Suprapubic skin (tissue), 4 donors: ENCODE data around the gene MBD6. TPM values are rescaled to one million over a fixed set of nuclear protein-coding genes. Genes with fewer than 3 reads are reported as not detected.

Experiments used
- DNase-seq, 2 donors: peaks; one replicate each; pipeline ENCODE4 v3.0.0-alpha.2; 2019; ENCODE audit warnings: low spot score in 2 of 2
- H3K27ac ChIP-seq: fragments of 200-600 bp; sonication (generic); one replicate; pipeline ENCODE4 v1.5.1; 2019
- H3K27me3 ChIP-seq: fragments of 200-600 bp; sonication (generic); one replicate; pipeline ENCODE4 v1.5.1; 2019
- H3K36me3 ChIP-seq: fragments of 200-600 bp; sonication (generic); one replicate; pipeline ENCODE4 v1.5.1; 2019
- H3K4me1 ChIP-seq: fragments of 200-600 bp; sonication (generic); one replicate; pipeline ENCODE4 v1.5.1; 2019
- H3K4me3 ChIP-seq: fragments of 200-600 bp; sonication (generic); one replicate; pipeline ENCODE4 v1.5.1; 2019; ENCODE audit warnings: mild to moderate bottlenecking
- H3K9me3 ChIP-seq: fragments of 200-600 bp; sonication (generic); one replicate; pipeline ENCODE4 v1.5.1; 2019
- EP300 ChIP-seq: sonication (generic); formaldehyde crosslinking; IDR thresholded peaks from one replicate; pipeline ENCODE4 v1.6.1; 2017; ENCODE audit warnings: antibody characterized with exemption
- POLR2A ChIP-seq, 2 donors: fragments of 450-650 bp; IDR thresholded peaks; one replicate each; pipeline ENCODE4 v1.6.1; 2017; ENCODE audit warnings: antibody characterized with exemption in 2 of 2, mild to moderate bottlenecking in 2 of 2, moderate library complexity in 2 of 2
- POLR2AphosphoS5 ChIP-seq, 3 donors: sonication (generic); formaldehyde crosslinking; IDR thresholded peaks; one replicate each; pipeline ENCODE4 v1.6.1; 2017; ENCODE audit warnings: antibody characterized with exemption in 3 of 3
- WGBS: methylation state at CpG from one replicate; pipeline ENCODE4 v1.1.5; 2018; 5-methylcytosine and 5-hydroxymethylcytosine counted together
- total RNA-seq, 4 donors: library from RNA; depleted of rRNA; stranded (reverse); fragments of >200 nt; gene quantifications; one replicate each; pipeline ENCODE4 v1.1.0, GENCODE V29; 2016
- TF ChIP-seq, protein P1 (sequence below), 2 donors: fragments of 200-600 bp in 1 of 2; fragments of 450-650 bp in 1 of 2; sonication (generic) in 1 of 2; IDR thresholded peaks; one replicate each; pipeline ENCODE4 v1.5.1; 2016 to 2019; ENCODE audit warnings: antibody characterized with exemption in 2 of 2, mild to moderate bottlenecking in 1 of 2, moderate library complexity in 1 of 2

MBD6 gene
- total RNA-seq, 4 donors from 2014 or later = 24.4 to 92.9 (median 36.8) TPM

DNA sequence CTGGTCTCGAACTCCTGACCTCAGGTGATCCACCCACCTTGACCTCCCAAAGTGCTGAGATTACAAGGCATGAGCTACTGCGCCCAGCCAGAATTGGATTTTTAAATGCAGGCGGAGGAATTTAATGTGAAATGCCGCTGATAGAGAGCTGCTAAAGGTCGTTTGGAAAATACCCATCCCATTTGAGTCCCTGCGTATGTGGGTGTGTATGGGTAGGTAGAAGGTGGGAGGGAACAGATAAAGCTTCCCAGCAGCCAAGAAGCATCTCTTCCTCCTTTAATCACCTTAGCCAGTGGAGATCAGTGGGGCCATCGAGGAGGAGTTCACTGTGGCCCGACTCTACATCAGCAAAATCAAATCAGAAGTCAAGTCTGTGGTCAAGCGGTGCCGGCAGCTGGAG lies 52.2 kb downstream of the MBD6 start:
- TF ChIP-seq POLR2AphosphoS5 (IDR thresholded peaks at IDR 0.05) (no peak), POLR2A (IDR thresholded peaks at IDR 0.05) (no peak), EP300 (no peak)
- TF ChIP-seq, protein P1, sequence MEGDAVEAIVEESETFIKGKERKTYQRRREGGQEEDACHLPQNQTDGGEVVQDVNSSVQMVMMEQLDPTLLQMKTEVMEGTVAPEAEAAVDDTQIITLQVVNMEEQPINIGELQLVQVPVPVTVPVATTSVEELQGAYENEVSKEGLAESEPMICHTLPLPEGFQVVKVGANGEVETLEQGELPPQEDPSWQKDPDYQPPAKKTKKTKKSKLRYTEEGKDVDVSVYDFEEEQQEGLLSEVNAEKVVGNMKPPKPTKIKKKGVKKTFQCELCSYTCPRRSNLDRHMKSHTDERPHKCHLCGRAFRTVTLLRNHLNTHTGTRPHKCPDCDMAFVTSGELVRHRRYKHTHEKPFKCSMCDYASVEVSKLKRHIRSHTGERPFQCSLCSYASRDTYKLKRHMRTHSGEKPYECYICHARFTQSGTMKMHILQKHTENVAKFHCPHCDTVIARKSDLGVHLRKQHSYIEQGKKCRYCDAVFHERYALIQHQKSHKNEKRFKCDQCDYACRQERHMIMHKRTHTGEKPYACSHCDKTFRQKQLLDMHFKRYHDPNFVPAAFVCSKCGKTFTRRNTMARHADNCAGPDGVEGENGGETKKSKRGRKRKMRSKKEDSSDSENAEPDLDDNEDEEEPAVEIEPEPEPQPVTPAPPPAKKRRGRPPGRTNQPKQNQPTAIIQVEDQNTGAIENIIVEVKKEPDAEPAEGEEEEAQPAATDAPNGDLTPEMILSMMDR (IDR thresholded peaks at IDR 0.05) = no peak
- H3K36me3 ChIP-seq = no peaks in the 10 kb centered on the region
- H3K4me1 ChIP-seq = no peaks in the 10 kb centered on the region
- DNase-seq = no peak
- 93% methylated on average over 10 of the region's 10 CpGs for WGBS
- no peaks in the 10 kb centered on the region for H3K9me3 ChIP-seq
- no peak overlapping the region for H3K27ac ChIP-seq
- H3K4me3 ChIP-seq = no peak overlapping the region
- peaks cover 2% of the 10 kb centered on the region for H3K27me3 ChIP-seq

DNA sequence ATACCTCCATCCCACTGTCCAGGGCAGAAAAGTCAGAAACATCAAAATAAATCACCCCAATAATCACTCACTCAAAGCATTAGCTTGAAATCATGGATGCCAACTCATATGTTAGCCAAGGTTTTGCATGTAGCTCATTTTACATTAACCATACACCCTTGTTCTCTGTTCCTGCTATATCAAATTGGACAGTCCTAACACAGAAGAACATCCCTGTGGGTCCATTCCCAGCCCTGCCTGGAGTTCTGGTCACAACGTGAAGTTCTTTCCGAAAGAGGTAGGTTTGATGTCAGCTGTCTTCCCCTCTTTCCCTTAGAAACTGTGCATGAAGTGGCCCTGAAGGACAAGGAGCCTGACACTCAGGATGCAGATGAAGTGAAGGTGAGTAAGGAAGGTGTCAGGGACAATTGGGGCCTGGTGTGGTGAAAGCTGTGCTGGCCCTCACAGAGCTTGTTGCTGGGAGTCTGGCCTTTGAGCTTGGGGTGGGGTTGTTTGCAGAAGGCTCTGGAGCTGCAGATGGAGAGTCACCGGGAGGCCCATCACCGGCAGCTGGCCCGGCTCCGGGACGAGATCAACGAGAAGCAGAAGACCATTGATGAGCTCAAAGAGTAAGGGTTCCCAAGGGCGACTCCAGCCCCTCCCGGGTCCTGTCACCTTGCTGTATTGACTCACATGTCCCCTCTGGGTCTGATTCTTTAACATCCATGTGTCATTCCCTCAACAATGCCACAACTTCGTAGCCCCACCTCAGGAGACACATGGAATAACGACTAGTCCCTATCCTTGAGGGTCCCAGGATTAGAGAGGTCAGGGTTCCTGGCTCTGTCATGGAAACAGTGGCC lies 53.4 kb downstream of the MBD6 start:
- no peaks in the 10 kb centered on the region for H3K9me3 ChIP-seq
- no peaks in the 10 kb centered on the region for H3K36me3 ChIP-seq
- H3K27ac ChIP-seq = no peak overlapping the region
- H3K27me3 ChIP-seq = no peaks in the 10 kb centered on the region
- TF ChIP-seq POLR2A (IDR thresholded peaks at IDR 0.05) (no peak), EP300 (no peak), POLR2AphosphoS5 (IDR thresholded peaks at IDR 0.05) (no peak)
- TF ChIP-seq, protein P1 (IDR thresholded peaks at IDR 0.05) = no peak
- no peaks in the 10 kb centered on the region for H3K4me1 ChIP-seq
- 89% methylated on average over 5 of the region's 12 CpGs for WGBS
- DNase-seq = no peak
- no peak overlapping the region for H3K4me3 ChIP-seq

DNA sequence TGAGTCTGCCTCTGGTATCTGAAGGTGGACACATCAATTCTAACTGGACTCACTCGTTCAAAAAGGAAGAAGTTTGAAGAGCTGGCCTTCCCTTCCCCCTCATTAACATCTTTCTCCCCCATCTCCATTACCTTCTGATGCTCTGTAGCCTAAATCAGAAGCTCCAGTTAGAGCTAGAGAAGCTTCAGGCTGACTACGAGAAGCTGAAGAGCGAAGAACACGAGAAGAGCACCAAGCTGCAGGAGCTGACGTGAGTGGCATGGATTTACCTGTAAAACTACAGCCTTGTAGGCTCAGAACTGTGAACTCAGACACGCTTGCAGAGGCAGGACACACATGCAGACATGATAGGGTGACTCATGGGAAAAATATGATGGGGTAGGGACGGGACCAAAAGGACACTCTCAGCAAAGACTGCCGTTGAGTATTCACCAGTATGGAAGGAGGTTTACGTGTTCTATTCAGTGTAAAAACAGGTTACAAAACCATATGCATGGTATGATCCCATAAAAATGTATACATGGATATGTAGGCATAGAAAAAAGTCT lies 54.1 kb downstream of the MBD6 start:
- H3K4me1 ChIP-seq = no peaks in the 10 kb centered on the region
- H3K4me3 ChIP-seq = no peak overlapping the region
- peaks cover 4% of the 10 kb centered on the region for H3K27me3 ChIP-seq
- DNase-seq = no peak
- H3K36me3 ChIP-seq = no peaks in the 10 kb centered on the region
- no peak overlapping the region for H3K27ac ChIP-seq
- TF ChIP-seq EP300 = no peak
- TF ChIP-seq, protein P1 (IDR thresholded peaks at IDR 0.05) = no peak
- TF ChIP-seq POLR2A (IDR thresholded peaks at IDR 0.05) = no peak
- TF ChIP-seq POLR2AphosphoS5 (IDR thresholded peaks at IDR 0.05) = no peak
- no peaks in the 10 kb centered on the region for H3K9me3 ChIP-seq
- WGBS = 63% methylated on average over 9 of the region's 9 CpGs

DNA sequence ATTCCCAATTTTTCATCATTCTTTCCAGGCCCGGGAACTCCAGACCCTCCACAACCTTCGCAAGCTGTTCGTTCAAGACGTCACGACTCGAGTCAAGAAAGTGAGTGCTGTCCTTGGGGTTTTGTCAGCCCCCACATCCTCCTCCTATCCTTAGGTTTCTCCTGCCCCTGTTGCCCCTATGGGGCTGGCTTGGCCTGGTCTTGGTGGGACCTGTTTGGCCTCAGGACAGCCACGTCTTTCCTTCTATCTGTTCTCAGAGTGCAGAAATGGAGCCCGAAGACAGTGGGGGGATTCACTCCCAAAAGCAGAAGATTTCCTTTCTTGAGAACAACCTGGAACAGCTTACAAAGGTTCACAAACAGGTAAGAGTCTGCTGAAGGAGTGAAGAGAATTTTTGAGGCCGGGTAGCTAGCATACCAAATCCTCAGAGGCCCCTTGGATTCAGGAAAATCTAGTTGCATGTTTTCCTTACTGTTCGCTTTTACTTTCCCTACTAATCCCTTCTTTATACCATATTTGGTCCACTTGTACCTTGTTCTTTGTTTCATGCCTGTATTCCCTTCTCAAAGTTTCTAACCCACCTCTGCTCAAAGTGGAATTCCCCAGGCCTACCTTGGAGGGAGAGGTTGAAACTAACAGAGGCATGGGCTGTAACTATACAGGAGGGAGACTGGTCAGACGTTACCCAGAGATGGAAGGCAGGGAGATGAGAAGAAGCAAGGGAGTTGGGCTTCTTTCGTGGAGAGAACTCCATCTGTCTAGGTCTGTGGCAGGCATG lies 55.5 kb downstream of the MBD6 start:
- H3K27ac ChIP-seq = no peak overlapping the region
- peaks cover 5% of the 10 kb centered on the region for H3K27me3 ChIP-seq
- no peaks in the 10 kb centered on the region for H3K36me3 ChIP-seq
- no peaks in the 10 kb centered on the region for H3K9me3 ChIP-seq
- WGBS = 91% methylated on average over 12 of the region's 12 CpGs
- H3K4me3 ChIP-seq = no peak overlapping the region
- TF ChIP-seq POLR2AphosphoS5 (IDR thresholded peaks at IDR 0.05) = no peak
- TF ChIP-seq, protein P1 (IDR thresholded peaks at IDR 0.05) = no peak
- TF ChIP-seq POLR2A (IDR thresholded peaks at IDR 0.05) = no peak
- no peak for TF ChIP-seq EP300
- DNase-seq = no peak
- H3K4me1 ChIP-seq = no peaks in the 10 kb centered on the region

DNA sequence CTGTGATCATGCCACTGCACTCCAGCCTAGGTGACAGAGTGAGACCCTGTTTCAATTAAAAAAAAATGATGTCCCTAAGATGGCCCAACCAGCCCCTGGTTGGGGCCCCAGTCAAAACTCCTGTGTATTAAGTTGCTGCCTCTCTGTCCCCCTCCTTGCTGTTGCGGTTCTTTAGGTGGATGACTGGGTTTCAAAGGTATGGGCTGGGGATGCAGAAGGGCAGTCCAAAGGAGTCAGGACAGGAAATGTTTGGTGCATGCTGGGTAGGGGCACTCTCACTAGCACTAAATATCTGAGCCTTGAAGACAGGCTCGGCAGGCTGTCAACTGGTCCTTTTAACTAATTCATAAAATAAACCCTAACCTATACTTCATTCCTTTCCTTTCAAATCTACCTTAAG lies 56.4 kb downstream of the MBD6 start:
- Histone ChIP-seq H3K27me3 (peaks cover 5% of the 10 kb centered on the region), H3K4me3 (no peak overlapping the region), H3K36me3 (no peaks in the 10 kb centered on the region), H3K4me1 (no peaks in the 10 kb centered on the region), H3K9me3 (no peaks in the 10 kb centered on the region), H3K27ac (no peak overlapping the region)
- DNase-seq = no peak
- 92% methylated on average over 2 of the region's 2 CpGs for WGBS
- TF ChIP-seq POLR2AphosphoS5 (IDR thresholded peaks at IDR 0.05) (no peak), EP300 (no peak), POLR2A (IDR thresholded peaks at IDR 0.05) (no peak)
- TF ChIP-seq, protein P1 (IDR thresholded peaks at IDR 0.05) = no peak
